Measurements from ENCODE around the gene OARD1.

The OARD1 gene

DNA sequence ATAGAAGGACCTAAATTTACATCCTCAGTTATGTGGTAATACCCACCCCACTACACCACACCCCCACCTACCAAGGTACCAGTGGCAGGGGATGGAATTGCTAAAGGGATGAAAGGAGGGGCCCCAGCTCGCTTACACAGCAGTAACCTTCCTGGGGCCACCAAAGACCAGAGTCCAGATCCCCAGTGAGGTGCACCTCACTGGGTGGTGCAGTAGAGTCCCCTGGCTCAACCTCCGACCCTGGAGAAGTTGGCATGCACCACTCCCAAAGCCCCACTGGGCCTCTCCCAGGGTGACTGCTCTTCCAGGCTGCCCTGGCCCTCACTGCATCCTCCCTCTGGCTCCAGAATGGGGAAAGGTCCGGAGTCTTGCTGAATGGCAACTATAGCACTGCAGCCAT, 34.0 kb downstream of the OARD1 start:
- DNase-seq (ENCODE audit: low read depth in 2 of 2): no peak
- TF ChIP-seq, protein P1, sequence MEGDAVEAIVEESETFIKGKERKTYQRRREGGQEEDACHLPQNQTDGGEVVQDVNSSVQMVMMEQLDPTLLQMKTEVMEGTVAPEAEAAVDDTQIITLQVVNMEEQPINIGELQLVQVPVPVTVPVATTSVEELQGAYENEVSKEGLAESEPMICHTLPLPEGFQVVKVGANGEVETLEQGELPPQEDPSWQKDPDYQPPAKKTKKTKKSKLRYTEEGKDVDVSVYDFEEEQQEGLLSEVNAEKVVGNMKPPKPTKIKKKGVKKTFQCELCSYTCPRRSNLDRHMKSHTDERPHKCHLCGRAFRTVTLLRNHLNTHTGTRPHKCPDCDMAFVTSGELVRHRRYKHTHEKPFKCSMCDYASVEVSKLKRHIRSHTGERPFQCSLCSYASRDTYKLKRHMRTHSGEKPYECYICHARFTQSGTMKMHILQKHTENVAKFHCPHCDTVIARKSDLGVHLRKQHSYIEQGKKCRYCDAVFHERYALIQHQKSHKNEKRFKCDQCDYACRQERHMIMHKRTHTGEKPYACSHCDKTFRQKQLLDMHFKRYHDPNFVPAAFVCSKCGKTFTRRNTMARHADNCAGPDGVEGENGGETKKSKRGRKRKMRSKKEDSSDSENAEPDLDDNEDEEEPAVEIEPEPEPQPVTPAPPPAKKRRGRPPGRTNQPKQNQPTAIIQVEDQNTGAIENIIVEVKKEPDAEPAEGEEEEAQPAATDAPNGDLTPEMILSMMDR (IDR thresholded peaks at IDR 0.05; ENCODE audit: low read depth, low read length): no peak
- no peak overlapping the region for H3K4me3 ChIP-seq (replicated peaks in 1 of 2; ENCODE audit: low read depth in 2 of 2, low read length in 2 of 2)

DNA sequence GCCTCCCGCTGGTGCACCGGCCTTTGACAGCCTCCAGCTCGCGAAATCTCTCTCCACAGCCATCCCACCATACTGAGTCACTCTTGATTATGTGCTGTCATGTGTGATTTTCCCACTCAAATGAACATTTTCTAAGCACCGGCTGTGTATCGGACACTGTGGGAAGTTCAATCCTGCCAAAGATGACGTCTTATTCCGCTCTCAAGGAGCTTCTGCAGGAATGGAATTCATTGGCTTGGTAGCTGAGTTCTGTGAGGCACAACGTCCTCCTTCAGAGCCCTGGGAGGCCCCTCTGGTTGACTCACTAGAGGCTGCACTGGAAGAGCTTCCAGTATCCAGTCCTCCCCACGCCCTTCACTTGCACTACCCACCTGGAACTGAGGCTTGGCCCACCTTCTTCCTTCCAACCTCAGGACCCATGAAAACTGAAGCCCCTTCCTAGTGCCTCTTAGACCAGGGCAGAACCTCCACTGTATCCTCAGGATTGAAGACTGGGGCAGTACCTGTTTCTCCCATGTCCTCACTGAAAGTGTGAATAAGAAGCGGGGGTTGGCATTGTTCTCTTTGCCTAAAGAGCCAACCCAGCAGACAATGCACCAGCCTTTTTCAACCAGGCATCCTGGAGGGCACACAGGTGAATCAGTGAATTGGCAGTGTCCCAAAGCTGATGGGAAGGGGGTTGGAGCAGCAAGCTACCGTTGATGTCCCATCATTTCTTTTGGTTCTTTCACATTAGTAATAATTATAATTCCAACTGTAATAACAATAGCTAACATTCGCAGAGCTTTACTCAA, 34.9 kb downstream of the OARD1 start:
- H3K4me3 ChIP-seq (replicated peaks in 1 of 2; ENCODE audit: low read depth in 2 of 2, low read length in 2 of 2): no peak overlapping the region
- TF ChIP-seq, protein P1 (IDR thresholded peaks at IDR 0.05; ENCODE audit: low read depth, low read length): no peak
- DNase-seq (ENCODE audit: low read depth in 2 of 2): peak; percentile 29 to 34

DNA sequence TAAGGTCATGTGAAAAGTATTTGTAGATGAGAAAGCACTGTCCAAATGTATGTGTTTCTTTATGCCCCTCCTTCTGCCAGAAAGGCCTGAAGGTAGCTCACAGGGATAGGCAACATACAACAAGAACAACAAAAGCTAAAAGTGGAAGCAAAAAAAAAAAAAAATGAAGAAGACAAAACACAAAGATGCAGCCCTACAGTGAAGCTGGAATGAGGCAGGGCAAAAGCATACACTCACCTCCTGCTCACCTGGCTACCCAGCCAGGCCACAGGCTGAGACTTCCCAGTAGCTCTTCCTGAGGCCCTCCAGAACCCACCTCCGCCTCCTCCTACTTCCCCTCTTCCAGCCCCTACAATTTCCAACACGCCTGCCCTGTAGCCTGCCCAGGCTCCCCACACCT, 35.6 kb downstream of the OARD1 start:
- TF ChIP-seq, protein P1 (IDR thresholded peaks at IDR 0.05; ENCODE audit: low read depth, low read length): no peak
- DNase-seq (ENCODE audit: low read depth in 2 of 2): no peak
- H3K4me3 ChIP-seq (replicated peaks in 1 of 2; ENCODE audit: low read depth in 2 of 2, low read length in 2 of 2): no peak overlapping the region

DNA sequence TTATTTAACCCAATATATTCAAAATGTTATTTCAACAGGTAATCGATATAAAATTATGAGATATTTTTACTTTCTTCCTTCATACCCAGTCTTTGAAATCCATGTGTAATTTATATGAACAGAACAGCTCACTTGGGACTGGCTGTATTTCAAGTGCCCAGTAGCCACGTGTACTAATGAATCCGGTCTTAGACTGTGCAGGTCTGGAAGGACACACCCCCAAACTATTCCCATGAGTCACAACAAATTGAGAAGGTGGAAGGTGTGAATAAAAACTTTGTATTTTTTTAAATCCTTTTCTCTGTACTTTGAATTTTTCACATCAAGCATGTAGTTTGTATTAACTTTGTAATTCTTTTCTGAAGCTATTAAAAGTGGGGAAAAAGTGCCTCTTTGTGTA, 36.0 kb downstream of the OARD1 start:
- H3K4me3 ChIP-seq (replicated peaks in 1 of 2; ENCODE audit: low read depth in 2 of 2, low read length in 2 of 2): no peak overlapping the region
- DNase-seq (ENCODE audit: low read depth in 2 of 2): no peak
- TF ChIP-seq, protein P1 (IDR thresholded peaks at IDR 0.05; ENCODE audit: low read depth, low read length): no peak

DNA sequence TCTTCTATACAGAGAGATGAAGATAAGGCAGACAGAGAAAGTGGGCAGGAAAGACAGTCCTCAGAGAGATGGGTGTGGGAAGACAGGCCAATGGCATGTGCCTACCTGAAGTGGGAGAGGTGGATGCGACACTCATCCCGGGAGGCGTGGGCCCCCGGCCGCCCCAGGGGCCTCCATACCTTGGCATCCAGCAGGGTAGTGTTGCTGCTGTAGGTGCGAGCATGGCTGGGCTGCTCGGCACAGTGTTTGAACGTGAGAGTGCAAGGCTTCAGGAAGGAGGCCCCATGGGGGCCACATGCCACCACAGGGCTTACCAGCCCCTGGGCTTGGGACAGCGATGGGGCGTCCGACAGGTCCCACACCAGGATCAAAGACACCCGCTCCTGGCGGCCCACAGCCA, 38.4 kb downstream of the OARD1 start:
- TF ChIP-seq, protein P1 (IDR thresholded peaks at IDR 0.05; ENCODE audit: low read depth, low read length): no peak
- no peak for DNase-seq (ENCODE audit: low read depth in 2 of 2)
- no peak overlapping the region for H3K4me3 ChIP-seq (replicated peaks in 1 of 2; ENCODE audit: low read depth in 2 of 2, low read length in 2 of 2)

DNA sequence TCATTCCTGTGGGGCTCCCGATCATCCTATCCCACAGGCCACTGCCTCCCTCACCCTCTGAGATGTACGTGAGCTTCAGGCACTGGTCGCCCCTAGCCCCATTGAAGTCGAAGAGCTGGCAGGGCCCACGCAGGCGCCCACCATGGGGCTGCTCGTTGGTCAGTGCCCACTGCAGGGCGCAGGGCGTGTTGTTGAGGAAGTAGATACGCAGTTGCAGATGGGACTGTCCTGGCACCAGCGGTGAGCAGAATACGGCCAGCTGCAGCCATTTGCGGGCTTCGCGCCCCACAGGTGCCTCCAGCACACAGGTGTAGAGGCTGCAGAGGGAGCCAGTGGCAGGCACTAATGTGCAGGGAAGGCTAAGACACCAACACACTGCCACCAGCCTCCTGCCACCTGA, 39.3 kb downstream of the OARD1 start:
- no peak for DNase-seq (ENCODE audit: low read depth in 2 of 2)
- H3K4me3 ChIP-seq (replicated peaks in 1 of 2; ENCODE audit: low read depth in 2 of 2, low read length in 2 of 2): no peak overlapping the region
- TF ChIP-seq, protein P1 (IDR thresholded peaks at IDR 0.05; ENCODE audit: low read depth, low read length): no peak

Data from cardiac fibroblast (primary cell).